GM19240 (cell line): Measurements from ENCODE around the gene SGSM2.
"Not testable (repeated sequence)": the region's sequence is repeated elsewhere in the genome, so short reads cannot be mapped to it uniquely, and the experiment has no call there.

Experiments
- DNase-seq: peaks from one replicate; pipeline ENCODE4 v3.0.0; 2011; ENCODE audit warnings: low spot score; ENCODE audit not compliant: insufficient read length

Gene SGSM2

GRCh38 chr17:2336852-2337543, at the start of gene SGSM2:
Gene SGSM2 (plus strand): TSS chr17:2337501. CDS start chr17:2337689, 188 bp downstream.
- DNase-seq, result peak; percentile 63

GRCh38 chr17:2289878-2290478, 47.3 kb upstream of the SGSM2 start:
- DNase-seq, result no peak

GRCh38 chr17:2292100-2292499, 45.2 kb upstream of the SGSM2 start:
- no peak for DNase-seq

GRCh38 chr17:2295575-2295974, 41.7 kb upstream of the SGSM2 start:
- DNase-seq, result peak; percentile 12

GRCh38 chr17:2297023-2297422, 40.3 kb upstream of the SGSM2 start:
- no peak for DNase-seq

- no peak for DNase-seq
These were observed 38.2 kb upstream of the SGSM2 start for GRCh38 chr17:2299136-2299535.

- no peak for DNase-seq
These were observed 37.5 kb upstream of the SGSM2 start for GRCh38 chr17:2299756-2300155.

GRCh38 chr17:2302778-2303203, 34.5 kb upstream of the SGSM2 start:
- no peak for DNase-seq

- peak; percentile 92 for DNase-seq
These were observed 33.8 kb upstream of the SGSM2 start, which contains the start of the genes SMG6 and SRR for GRCh38 chr17:2303204-2304188. Gene SMG6 (minus strand): TSS chr17:2303785. CDS start chr17:2303720, 65 bp downstream. Gene SRR (plus strand): TSS chr17:2303950. CDS start chr17:2315561, 11,611 bp downstream.

GRCh38 chr17:2304931-2305330, 32.4 kb upstream of the SGSM2 start:
- DNase-seq, result no peak

- DNase-seq, result no peak
These were observed 27.8 kb upstream of the SGSM2 start for GRCh38 chr17:2309338-2310154.

- DNase-seq, result no peak
These were observed 24.6 kb upstream of the SGSM2 start for GRCh38 chr17:2312736-2313135.

- not testable (repeated sequence) for DNase-seq
These were observed 20.4 kb upstream of the SGSM2 start for GRCh38 chr17:2316916-2317205.

- no peak for DNase-seq
These were observed 19.5 kb upstream of the SGSM2 start for GRCh38 chr17:2317796-2318195.

GRCh38 chr17:2319051-2319450, 18.2 kb upstream of the SGSM2 start:
- no peak for DNase-seq

- no peak for DNase-seq
These were observed 15.9 kb upstream of the SGSM2 start for GRCh38 chr17:2321399-2321798.

- no peak for DNase-seq
These were observed 13.5 kb upstream of the SGSM2 start for GRCh38 chr17:2323629-2324314.

GRCh38 chr17:2331303-2331702, 6.0 kb upstream of the SGSM2 start:
- DNase-seq, result no peak

GRCh38 chr17:2335726-2336214, 1.5 kb upstream of the SGSM2 start:
- DNase-seq, result peak; percentile 13

- DNase-seq, result peak; percentile 99
These were observed 968 bp upstream of the SGSM2 start, which contains the start of gene TSR1 for GRCh38 chr17:2336215-2336851. Gene TSR1 (minus strand): TSS chr17:2336457. CDS start chr17:2336427, 30 bp downstream.
